Esophagus muscularis mucosa (tissue), 3 donors: ENCODE results near the gene XRCC3.

Experiments
- CTCF ChIP-seq, 3 experiments: fragments of 200-600 bp in 2 of 3; fragments of 450-650 bp in 1 of 3; sonication (generic) in 2 of 3; IDR thresholded peaks; one replicate each; pipeline ENCODE4 v1.5.1; 2017 to 2019; ENCODE audit warnings: antibody characterized with exemption in 3 of 3, mild to moderate bottlenecking in 2 of 3, moderate library complexity in 1 of 3
- POLR2A ChIP-seq: fragments of 450-650 bp; IDR thresholded peaks from one replicate; pipeline ENCODE4 v1.6.1; 2017; ENCODE audit warnings: antibody characterized with exemption, moderate library complexity, mild to moderate bottlenecking, low read depth

- no peak for TF ChIP-seq CTCF (IDR thresholded peaks at IDR 0.05)
- no peak for TF ChIP-seq POLR2A
Observed at GRCh38 chr14:103688906-103689902, 26.0 kb downstream of the XRCC3 start.
